Suprapubic skin (tissue), 4 donors: ENCODE measurements around the gene RFPL3. TPM values are rescaled to one million over a fixed set of nuclear protein-coding genes. Genes with fewer than 3 reads are reported as not detected.

ENCODE experiments used
- DNase-seq, 2 donors: peaks; one replicate each; pipeline ENCODE4 v3.0.0-alpha.2; 2019; ENCODE audit warnings: low spot score in 2 of 2
- H3K27ac ChIP-seq: fragments of 200-600 bp; sonication (generic); one replicate; pipeline ENCODE4 v1.5.1; 2019
- H3K27me3 ChIP-seq: fragments of 200-600 bp; sonication (generic); one replicate; pipeline ENCODE4 v1.5.1; 2019
- H3K36me3 ChIP-seq: fragments of 200-600 bp; sonication (generic); one replicate; pipeline ENCODE4 v1.5.1; 2019
- H3K4me1 ChIP-seq: fragments of 200-600 bp; sonication (generic); one replicate; pipeline ENCODE4 v1.5.1; 2019
- H3K4me3 ChIP-seq: fragments of 200-600 bp; sonication (generic); one replicate; pipeline ENCODE4 v1.5.1; 2019; ENCODE audit warnings: mild to moderate bottlenecking
- H3K9me3 ChIP-seq: fragments of 200-600 bp; sonication (generic); one replicate; pipeline ENCODE4 v1.5.1; 2019
- CTCF ChIP-seq, 2 donors: fragments of 200-600 bp in 1 of 2; fragments of 450-650 bp in 1 of 2; sonication (generic) in 1 of 2; IDR thresholded peaks; one replicate each; pipeline ENCODE4 v1.5.1; 2016 to 2019; ENCODE audit warnings: antibody characterized with exemption in 2 of 2, mild to moderate bottlenecking in 1 of 2, moderate library complexity in 1 of 2
- EP300 ChIP-seq: sonication (generic); formaldehyde crosslinking; IDR thresholded peaks from one replicate; pipeline ENCODE4 v1.6.1; 2017; ENCODE audit warnings: antibody characterized with exemption
- POLR2A ChIP-seq, 2 donors: fragments of 450-650 bp; IDR thresholded peaks; one replicate each; pipeline ENCODE4 v1.6.1; 2017; ENCODE audit warnings: antibody characterized with exemption in 2 of 2, mild to moderate bottlenecking in 2 of 2, moderate library complexity in 2 of 2
- POLR2AphosphoS5 ChIP-seq, 3 donors: sonication (generic); formaldehyde crosslinking; IDR thresholded peaks; one replicate each; pipeline ENCODE4 v1.6.1; 2017; ENCODE audit warnings: antibody characterized with exemption in 3 of 3
- WGBS: methylation state at CpG from one replicate; pipeline ENCODE4 v1.1.5; 2018; 5-methylcytosine and 5-hydroxymethylcytosine counted together
- total RNA-seq, 4 donors: library from RNA; depleted of rRNA; stranded (reverse); fragments of >200 nt; gene quantifications; one replicate each; pipeline ENCODE4 v1.1.0, GENCODE V29; 2016

The RFPL3 gene
- total RNA-seq, 4 donors from 2014 or later: not detected

GRCh38 chr22:32329202-32329645 lies 28.4 kb upstream of the RFPL3 start:
- Histone ChIP-seq H3K9me3 (no peaks in the 10 kb centered on the region), H3K4me1 (no peaks in the 10 kb centered on the region), H3K27ac (no peak overlapping the region), H3K4me3 (no peak overlapping the region), H3K27me3 (peaks cover 10% of the 10 kb centered on the region), H3K36me3 (no peaks in the 10 kb centered on the region)
- DNase-seq: peak in 1 of 2 donors; percentile 38
- TF ChIP-seq POLR2AphosphoS5 (IDR thresholded peaks at IDR 0.05) (no peak), POLR2A (IDR thresholded peaks at IDR 0.05) (no peak), EP300 (no peak), CTCF (IDR thresholded peaks at IDR 0.05) (no peak)
- 70% methylated on average over 7 of the region's 8 CpGs for WGBS

DNA sequence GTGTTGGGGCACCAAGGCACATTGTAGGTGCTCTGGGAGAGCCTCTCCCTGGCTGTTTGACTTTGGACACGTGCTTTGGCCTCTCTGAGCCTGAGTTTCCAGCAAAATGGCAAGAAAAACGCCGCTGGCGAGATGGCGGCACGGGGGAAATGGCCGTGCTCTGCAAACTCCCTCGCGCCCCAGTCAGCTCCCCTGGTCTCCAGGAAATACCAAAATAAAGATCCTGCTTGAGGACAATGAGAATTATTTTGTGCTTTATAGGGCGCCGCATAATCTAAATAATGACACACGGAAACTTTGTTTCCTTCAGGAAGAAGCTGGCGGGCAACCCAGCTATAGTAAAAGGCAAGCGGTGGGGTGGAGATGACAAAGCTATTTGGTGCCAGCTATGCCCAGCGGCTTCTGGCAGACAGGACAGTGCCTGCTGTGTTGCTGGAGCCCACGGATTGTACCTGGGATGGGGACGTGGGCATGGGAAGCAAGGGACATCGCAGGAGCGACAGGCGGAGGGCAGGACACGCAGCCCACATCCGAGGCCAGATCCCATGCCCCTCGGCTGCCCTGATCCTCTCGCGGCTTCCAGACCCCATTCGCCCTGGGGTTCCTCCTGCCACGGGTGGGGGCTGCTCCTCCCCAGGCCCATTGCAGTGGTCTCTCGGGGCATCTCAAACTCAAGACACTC lies 26.3 kb upstream of the RFPL3 start:
- Histone ChIP-seq H3K27ac (no peak overlapping the region), H3K4me1 (no peaks in the 10 kb centered on the region), H3K36me3 (no peaks in the 10 kb centered on the region), H3K27me3 (peaks cover 10% of the 10 kb centered on the region), H3K9me3 (no peaks in the 10 kb centered on the region), H3K4me3 (no peak overlapping the region)
- TF ChIP-seq POLR2A (IDR thresholded peaks at IDR 0.05): no peak
- no peak for TF ChIP-seq EP300
- no peak for TF ChIP-seq CTCF (IDR thresholded peaks at IDR 0.05)
- no peak for TF ChIP-seq POLR2AphosphoS5 (IDR thresholded peaks at IDR 0.05)
- DNase-seq: peak in 1 of 2 donors; percentile 13
- 78% methylated on average over 18 of the region's 28 CpGs for WGBS

DNA sequence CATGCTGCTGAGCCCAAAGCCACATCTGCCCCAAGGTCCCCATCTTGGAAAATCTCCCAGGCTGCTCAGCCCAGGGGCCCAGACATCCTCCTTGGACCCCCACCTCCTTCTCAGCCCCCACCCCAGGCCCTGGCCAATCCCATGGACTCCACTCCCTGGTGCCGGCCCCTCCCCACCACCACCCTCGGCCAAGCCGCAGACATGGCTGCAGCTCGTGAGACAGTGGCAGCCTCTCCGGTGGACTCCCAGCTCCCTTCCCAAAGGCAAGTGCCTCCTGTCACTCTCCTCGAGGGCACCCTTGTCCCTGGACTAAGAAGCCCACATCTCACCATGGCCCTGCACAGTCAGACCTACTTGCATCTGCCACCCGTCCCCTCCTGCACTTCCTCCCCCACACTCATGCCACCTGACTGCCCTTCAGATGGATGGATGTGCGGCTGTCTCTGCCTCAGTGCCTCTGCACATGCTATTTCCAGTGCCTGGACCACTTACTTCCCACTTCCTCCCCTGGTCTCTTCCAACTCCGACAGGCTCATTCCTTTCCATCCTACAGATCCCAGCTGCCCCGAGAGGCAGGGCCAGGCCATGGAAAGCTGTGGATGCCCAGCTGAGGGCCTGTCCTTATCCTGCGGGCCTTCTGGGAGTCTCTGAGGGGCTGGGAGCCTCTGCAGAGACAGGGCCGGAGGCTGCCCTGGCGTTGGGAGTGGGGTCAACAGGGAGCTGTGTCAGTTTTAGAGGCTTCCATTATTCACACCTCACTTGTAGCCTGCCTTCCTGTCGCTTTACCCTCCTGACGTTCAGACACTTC lies 25.5 kb upstream of the RFPL3 start:
- peaks cover 10% of the 10 kb centered on the region for H3K27me3 ChIP-seq
- 66% methylated on average over 15 of the region's 15 CpGs for WGBS
- H3K27ac ChIP-seq: no peak overlapping the region
- no peaks in the 10 kb centered on the region for H3K36me3 ChIP-seq
- DNase-seq: peak in 1 of 2 donors; percentile 46
- no peak overlapping the region for H3K4me3 ChIP-seq
- no peaks in the 10 kb centered on the region for H3K9me3 ChIP-seq
- TF ChIP-seq POLR2AphosphoS5 (IDR thresholded peaks at IDR 0.05): no peak
- TF ChIP-seq CTCF (IDR thresholded peaks at IDR 0.05): no peak
- no peak for TF ChIP-seq POLR2A (IDR thresholded peaks at IDR 0.05)
- no peak for TF ChIP-seq EP300
- H3K4me1 ChIP-seq: peaks cover 5% of the 10 kb centered on the region

GRCh38 chr22:32333141-32333768 lies 24.4 kb upstream of the RFPL3 start:
- no peaks in the 10 kb centered on the region for H3K36me3 ChIP-seq
- H3K4me1 ChIP-seq: peaks cover 9% of the 10 kb centered on the region
- peak in 1 of 2 donors; percentile 44 for DNase-seq
- WGBS: 77% methylated on average over 8 of the region's 10 CpGs
- no peak overlapping the region for H3K27ac ChIP-seq
- TF ChIP-seq POLR2AphosphoS5 (IDR thresholded peaks at IDR 0.05) (no peak), POLR2A (IDR thresholded peaks at IDR 0.05) (no peak)
- peaks cover 14% of the 10 kb centered on the region for H3K27me3 ChIP-seq
- H3K4me3 ChIP-seq: no peak overlapping the region
- H3K9me3 ChIP-seq: no peaks in the 10 kb centered on the region

DNA sequence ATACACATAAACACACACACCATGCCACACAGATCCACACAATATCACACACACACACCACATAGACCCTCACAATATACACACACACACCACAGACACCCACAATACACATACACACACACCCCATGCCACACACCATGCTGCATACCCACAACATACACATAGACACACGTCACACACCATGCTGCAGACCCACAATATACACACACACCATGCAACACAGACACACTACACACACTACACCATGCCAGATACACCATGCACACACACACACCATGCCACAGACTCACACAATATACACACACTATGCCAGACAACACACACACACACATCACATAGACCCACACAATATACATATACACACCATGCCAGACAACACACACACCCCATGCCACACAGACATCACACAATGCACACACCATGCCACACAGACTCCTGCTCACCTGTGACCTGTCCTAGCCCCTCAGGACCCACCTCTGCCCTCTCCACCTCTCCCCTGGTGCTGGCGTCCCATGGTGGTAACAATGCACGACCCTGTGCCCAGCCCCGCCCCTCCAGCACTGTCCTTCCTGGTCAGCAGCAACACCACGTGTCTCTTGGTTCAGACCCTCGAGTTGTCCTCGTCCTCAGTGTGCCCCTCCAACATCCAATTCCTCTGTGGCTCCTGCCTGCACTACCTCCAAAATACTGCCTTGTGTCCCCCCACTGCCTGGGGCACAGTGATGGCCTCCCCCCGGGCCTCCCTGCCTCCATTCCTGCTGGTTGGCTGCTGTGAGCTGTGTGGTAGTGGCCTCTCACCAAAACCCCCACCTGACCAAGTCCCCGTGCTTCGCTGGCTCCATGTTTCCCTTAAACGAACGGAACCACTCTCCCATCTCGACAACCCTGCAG lies 23.7 kb upstream of the RFPL3 start:
- TF ChIP-seq EP300: no peak
- no peak for TF ChIP-seq POLR2AphosphoS5 (IDR thresholded peaks at IDR 0.05)
- no peak for TF ChIP-seq POLR2A (IDR thresholded peaks at IDR 0.05)
- TF ChIP-seq CTCF (IDR thresholded peaks at IDR 0.05): no peak
- 84% methylated on average over 13 of the region's 13 CpGs for WGBS

More for the DNA sequence above, 23.7 kb upstream of the RFPL3 start:
- Histone ChIP-seq H3K27me3 (peaks cover 14% of the 10 kb centered on the region), H3K9me3 (no peaks in the 10 kb centered on the region), H3K4me1 (peaks cover 9% of the 10 kb centered on the region), H3K4me3 (no peak overlapping the region), H3K36me3 (no peaks in the 10 kb centered on the region), H3K27ac (no peak overlapping the region)
- peak in 1 of 2 donors; percentile 57 for DNase-seq
